ENCODE measurements around the gene LIG1. TPM values are rescaled to one million over a fixed set of nuclear protein-coding genes. Genes with fewer than 3 reads are reported as not detected.

The LIG1 gene
- total and polyA plus RNA-seq, 2 donors from 2014 or later, result 14.0 to 25.9 TPM

GRCh38 chr19:48174445-48175030 lies 4.4 kb upstream of the LIG1 start:
- Histone ChIP-seq H3K36me3 (ENCODE audit: control insufficient read depth in 2 of 3, insufficient read depth in 3 of 3, low read length in 3 of 3) (peaks cover 2 to 11% (median 6%) of the 10 kb centered on the region in 3 donors), H3K27ac (ENCODE audit: low read depth in 2 of 2, low read length in 2 of 2) (no peak overlapping the region), H3K9me3 (ENCODE audit: control insufficient read depth in 2 of 3, insufficient read depth in 1 of 3, low read length in 3 of 3) (no peaks in the 10 kb centered on the region), H3K27me3 (ENCODE audit: control insufficient read depth, insufficient read depth, low read length) (no peaks in the 10 kb centered on the region), H3K9ac (ENCODE audit: low read length in 3 of 3) (no peak overlapping the region), H3K4me3 (ENCODE audit: low read length in 3 of 3) (no peak overlapping the region), H3K4me1 (ENCODE audit: control insufficient read depth in 2 of 3, insufficient read depth in 2 of 3, low read depth in 1 of 3, low read length in 3 of 3) (peaks cover 0 to 7% (median 6%) of the 10 kb centered on the region in 3 donors)
- no peak for TF ChIP-seq CTCF (IDR thresholded peaks at IDR 0.05; ENCODE audit: borderline replicate concordance, extremely low read depth, insufficient read depth)
- intact Hi-C loops (cut with DNase I), result no loop called here
- no peak for DNase-seq
- no peak for FAIRE-seq

- FAIRE-seq (no peak), DNase-seq (peak in 2 of 5 donors; percentile 63 to 77)
- no peak for TF ChIP-seq CTCF (IDR thresholded peaks at IDR 0.05; ENCODE audit: borderline replicate concordance, extremely low read depth, insufficient read depth)
- Histone ChIP-seq H3K36me3 (ENCODE audit: control insufficient read depth in 2 of 3, insufficient read depth in 3 of 3, low read length in 3 of 3) (peaks cover 2 to 11% (median 6%) of the 10 kb centered on the region in 3 donors), H3K9me3 (ENCODE audit: control insufficient read depth in 2 of 3, insufficient read depth in 1 of 3, low read length in 3 of 3) (no peaks in the 10 kb centered on the region), H3K27ac (ENCODE audit: low read depth in 2 of 2, low read length in 2 of 2) (no peak overlapping the region), H3K4me3 (ENCODE audit: low read length in 3 of 3) (no peak overlapping the region), H3K9ac (ENCODE audit: low read length in 3 of 3) (no peak overlapping the region), H3K4me1 (ENCODE audit: control insufficient read depth in 2 of 3, insufficient read depth in 2 of 3, low read depth in 1 of 3, low read length in 3 of 3) (peaks cover 0 to 9% (median 6%) of the 10 kb centered on the region in 3 donors), H3K27me3 (ENCODE audit: control insufficient read depth, insufficient read depth, low read length) (no peaks in the 10 kb centered on the region)
- intact Hi-C loops (cut with DNase I), result no loop called here
Observed at GRCh38 chr19:48171710-48172109, 1.6 kb upstream of the LIG1 start.

GRCh38 chr19:48170817-48171347 lies 738 bp upstream of the LIG1 start:
- Histone ChIP-seq H3K27me3 (ENCODE audit: control insufficient read depth, insufficient read depth, low read length) (no peaks in the 10 kb centered on the region), H3K4me3 (ENCODE audit: low read length in 3 of 3) (peak overlapping the region; percentile 74 to 96 (median 85)), H3K27ac (ENCODE audit: low read depth in 2 of 2, low read length in 2 of 2) (no peak overlapping the region), H3K9ac (ENCODE audit: low read length in 3 of 3) (peak overlapping the region; percentile 65 to 90 (median 68)), H3K9me3 (ENCODE audit: control insufficient read depth in 2 of 3, insufficient read depth in 1 of 3, low read length in 3 of 3) (no peaks in the 10 kb centered on the region), H3K36me3 (ENCODE audit: control insufficient read depth in 2 of 3, insufficient read depth in 3 of 3, low read length in 3 of 3) (peaks cover 2 to 11% (median 6%) of the 10 kb centered on the region in 3 donors), H3K4me1 (ENCODE audit: control insufficient read depth in 2 of 3, insufficient read depth in 2 of 3, low read depth in 1 of 3, low read length in 3 of 3) (peaks cover 0 to 9% (median 6%) of the 10 kb centered on the region in 3 donors)
- TF ChIP-seq CTCF (IDR thresholded peaks at IDR 0.05; ENCODE audit: borderline replicate concordance, extremely low read depth, insufficient read depth), result no peak
- peak in 2 of 5 donors; percentile 46 to 78 for DNase-seq
- FAIRE-seq, result no peak
- intact Hi-C loops (cut with DNase I), result no loop called here

All from kidney (tissue), 14 donors.